ENCODE results near the gene ITFG2.
"Not testable (repeated sequence)": the region's sequence is repeated elsewhere in the genome, so short reads cannot be mapped to it uniquely, and the experiment has no call there.

ITFG2 gene

DNA sequence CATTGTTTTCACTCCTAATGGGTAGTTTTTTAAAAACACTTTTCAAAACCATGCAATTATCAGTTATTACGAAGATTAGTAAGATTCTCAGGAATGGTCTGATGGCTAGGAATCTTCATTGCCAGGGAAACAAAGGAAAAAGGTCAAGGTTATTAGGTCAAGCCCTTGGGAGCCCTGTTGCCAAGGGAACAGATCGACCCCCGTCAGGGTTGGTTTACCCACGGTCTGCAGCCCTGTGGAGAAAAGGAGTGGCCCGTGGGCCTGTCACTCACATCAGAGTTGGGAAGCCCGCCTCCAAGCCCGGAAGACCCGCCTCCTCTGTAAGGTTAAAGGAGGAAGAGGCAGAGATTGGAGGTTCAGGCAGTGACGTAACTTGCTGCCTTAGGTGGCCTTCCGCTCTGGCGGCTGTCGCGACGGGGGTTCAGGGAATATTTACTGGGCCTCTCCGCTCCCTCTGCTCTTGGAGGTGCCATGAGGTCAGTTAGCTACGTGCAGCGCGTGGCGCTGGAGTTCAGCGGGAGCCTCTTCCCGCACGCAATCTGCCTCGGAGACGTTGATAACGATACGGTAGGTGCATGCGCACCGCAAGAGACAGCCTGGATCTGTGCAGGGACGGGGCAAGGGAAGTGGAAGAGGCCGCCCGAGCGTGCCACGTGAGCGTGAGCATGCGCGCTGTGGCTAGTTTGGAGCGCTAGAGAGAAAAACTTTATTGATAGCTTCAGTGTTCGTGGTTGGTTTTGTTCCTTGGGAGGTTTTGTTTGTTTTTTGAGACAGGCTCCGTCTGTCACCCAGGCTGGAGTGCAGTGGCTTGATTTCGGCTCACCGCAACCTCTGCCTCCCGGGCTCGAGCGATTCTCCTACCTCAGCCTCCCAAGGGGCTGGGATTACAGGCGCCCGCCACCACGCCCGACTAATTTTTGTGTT lies at the start of gene ITFG2:
Gene ITFG2 (plus strand): TSS at position 379 of the 924 bp plus-strand sequence. CDS start 93 bp downstream, at position 472.
- DNase-seq, result peak; percentile 99

DNA sequence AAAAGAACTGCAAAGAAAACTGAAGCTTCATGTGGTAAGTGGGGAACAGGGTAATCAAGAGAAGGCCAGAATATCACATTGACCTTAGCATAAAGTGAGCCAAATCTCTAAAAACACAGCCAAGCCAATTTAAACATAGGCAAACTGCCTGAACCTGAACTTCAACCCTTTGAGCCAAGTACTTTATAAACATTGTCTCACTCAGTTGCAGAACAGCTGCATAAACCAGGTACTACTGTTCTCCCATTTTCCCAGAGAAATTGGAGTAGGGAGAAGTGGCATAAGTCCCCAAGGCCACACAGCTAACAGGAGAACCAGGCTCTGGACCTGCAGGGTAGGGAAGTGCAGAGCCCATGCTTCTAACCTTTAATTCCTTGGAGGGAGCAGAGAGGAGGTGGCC lies 48.1 kb upstream of the ITFG2 start:
- no peak for DNase-seq

DNA sequence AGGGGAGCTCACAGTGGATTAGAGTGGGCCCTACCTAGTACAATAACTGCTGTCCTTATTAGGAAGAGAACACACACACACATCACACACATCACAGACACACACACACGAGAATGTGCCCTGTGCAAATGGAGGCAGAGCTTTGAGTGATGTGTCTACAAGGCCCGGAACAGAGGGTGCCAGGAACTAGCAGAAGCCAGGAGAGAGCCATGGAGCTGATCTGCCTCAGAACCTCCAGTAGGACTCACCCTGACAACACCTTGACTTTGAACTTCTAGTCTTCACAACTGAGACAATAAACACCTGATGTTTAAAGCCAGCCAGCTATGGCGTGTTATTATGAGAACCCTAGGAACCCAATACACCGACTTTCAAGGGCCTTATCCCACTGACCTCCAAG lies 47.4 kb upstream of the ITFG2 start:
- no peak for DNase-seq

DNA sequence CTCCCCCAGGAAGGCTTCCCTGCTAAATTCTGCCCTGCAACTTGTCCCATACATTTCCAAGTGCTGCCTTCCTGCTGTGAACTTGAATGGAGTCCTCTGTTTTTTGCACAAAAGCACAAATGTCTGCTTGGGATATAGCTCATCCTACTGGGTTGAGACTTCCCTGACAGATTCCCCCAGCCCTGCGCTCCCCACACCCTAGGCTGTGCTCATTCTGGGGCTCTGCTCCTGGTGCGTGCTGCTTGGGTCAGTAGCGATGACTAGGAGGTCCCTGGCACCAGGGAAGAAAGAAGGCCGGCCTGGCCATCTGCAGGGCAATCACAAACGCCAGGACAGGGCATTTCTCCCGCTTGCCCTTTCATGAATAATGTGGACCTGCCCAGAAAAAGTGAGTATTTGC lies 46.9 kb upstream of the ITFG2 start:
- no peak for DNase-seq

DNA sequence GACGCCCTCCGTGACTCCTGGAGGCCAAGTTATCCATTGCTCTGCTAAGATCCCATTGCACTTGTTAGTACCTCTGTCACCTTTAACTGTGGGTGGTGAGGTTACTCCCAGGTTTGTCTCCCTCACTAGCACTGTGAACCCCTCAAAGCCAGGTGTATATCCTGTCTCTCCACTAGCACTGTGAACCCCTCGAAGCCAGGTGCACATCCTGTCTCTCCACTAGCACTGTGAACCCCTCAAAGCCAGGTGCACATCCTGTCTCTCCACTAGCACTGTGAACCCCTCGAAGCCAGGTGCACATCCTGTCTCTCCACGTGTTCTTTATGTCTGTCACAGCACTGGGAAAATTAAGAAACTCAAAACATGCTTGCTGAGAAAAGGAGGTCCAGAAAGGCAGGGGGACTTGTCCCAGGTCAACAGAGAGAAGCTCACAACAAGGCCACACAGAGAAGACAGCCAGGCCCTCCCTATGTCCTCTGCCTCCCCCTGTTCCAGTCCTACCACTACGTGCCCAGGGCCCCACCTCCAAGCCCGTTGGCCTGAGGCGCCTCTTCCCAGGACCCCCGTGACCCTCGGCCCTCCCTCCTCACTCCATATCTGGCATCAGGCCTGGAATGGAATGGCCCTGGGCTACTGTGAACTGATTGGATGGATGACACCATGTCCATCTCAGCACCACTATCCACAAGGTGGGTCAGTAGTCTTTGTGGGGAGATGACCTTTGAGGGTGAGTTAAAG lies 44.1 kb upstream of the ITFG2 start:
- no peak for DNase-seq

DNA sequence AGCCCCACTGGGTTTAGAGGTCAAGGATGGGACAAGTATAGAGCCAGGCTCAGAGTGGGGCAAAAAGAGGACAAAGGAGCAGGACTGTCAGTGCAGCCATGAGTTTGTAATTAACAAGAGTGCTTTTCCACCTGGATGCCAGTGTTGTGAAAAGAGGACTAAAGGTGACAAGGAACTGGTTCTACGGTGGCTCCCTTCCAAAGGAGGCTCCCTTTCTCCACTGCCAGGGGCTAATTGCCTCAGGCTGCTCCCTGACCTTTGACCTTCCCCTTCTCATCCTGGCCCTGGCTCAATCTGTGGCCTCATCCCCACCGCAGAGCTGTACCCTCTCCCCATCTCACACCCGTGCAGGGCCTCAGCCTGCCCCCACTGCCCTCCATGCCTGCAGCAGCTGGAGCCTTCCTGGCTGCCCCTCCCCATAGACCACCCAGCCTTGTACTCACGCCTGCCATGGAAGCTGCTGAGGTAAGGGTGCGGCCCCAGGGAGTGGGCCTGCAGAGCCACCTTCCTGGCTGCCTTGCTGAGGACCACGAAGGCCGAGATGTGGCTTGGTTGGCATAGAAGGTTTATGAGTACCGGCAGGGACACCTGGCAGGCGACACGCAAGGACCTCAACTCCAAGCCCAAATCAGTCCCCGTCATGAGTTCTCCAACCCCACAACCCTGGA lies 42.5 kb upstream of the ITFG2 start:
- DNase-seq, result no peak

DNA sequence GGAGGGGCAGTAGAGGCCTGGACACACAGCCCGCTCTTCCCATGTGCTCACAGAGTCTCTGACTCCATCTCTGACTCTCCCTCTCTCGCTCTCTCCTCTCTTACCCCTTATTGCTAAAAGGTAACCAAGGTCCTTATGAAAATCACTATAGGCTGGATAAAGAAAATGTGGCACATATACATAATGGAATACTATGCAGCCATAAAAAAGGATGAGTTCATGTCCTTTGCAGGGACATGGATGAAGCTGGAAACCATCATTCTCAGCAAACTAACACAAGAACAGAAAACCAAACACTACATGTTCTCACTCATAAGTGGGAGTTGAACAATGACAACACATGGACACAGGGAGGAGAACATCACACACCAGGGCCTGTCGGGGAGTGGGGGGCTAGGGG lies 41.9 kb upstream of the ITFG2 start:
- DNase-seq, result not testable (repeated sequence)

DNA sequence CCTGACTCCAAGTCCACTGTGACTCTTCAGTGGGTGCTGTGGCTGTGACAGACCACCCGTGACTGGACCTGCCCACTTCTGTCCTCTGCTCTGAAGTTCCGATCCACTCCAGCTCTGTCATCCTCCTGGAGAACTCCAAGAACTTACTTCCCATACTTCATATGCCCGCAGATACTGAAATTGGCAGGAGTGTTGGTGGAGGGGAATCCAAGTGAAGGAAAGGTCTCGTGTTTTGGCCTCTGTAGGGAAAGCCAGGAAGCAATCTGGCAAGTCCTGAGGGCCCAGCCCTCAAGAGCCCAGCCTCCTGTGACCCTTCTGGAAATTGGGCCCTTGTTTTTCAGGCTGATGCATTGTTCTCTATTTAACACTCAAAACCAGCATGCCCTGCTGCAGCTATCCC lies 40.1 kb upstream of the ITFG2 start:
- no peak for DNase-seq

DNA sequence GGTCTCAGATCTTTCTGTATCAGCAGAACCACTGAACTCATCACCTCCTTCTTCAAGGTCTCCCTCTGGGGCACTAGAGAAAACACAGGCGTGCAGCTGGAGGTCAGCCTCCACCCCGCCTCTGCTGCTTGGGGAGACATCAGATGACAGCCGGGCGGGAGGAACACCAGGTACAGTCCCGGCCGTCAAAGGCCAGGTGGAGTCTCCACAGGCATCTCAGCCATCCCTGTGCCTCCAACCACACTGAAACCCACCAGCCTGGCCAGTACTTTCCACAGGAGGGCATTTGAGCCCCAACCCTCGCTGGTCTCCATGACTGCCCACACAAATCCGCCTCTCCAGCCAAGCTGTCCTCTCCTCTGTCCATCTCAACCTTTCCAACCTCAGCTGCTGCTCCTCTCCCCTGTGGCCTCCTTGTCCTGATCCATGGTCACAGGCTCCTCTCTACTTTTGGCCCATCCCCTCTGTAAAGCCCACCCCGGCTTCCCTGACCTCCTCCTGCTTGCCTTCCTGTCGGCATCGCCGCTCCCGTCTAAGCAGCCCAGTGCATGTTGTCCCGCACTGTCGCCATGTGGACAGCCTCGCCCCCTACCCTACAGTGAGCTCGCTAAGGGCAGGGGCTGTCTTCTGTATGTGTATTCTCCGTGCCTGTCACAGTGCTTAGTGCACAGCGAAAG lies 39.1 kb upstream of the ITFG2 start:
- no peak for DNase-seq

DNA sequence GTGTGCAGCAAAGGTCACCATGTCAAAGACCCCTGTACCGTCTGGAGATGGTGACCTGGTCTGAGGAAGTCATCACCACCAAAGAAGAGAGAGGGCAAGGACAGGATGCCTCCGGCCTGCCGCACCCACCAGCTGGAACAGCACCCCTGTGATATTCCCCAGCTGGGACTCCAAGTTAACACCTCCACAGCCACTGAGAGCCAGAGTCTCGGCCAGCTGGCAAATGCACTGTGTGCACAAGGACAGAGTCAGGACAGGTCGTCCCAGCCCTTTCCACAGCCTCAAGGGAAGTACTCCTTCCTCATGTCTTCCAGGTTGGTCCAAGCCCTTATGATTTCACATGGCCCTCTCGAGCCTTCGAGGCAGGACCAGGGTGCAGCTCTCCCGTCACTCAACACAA lies 37.0 kb upstream of the ITFG2 start:
- DNase-seq, result no peak

DNA sequence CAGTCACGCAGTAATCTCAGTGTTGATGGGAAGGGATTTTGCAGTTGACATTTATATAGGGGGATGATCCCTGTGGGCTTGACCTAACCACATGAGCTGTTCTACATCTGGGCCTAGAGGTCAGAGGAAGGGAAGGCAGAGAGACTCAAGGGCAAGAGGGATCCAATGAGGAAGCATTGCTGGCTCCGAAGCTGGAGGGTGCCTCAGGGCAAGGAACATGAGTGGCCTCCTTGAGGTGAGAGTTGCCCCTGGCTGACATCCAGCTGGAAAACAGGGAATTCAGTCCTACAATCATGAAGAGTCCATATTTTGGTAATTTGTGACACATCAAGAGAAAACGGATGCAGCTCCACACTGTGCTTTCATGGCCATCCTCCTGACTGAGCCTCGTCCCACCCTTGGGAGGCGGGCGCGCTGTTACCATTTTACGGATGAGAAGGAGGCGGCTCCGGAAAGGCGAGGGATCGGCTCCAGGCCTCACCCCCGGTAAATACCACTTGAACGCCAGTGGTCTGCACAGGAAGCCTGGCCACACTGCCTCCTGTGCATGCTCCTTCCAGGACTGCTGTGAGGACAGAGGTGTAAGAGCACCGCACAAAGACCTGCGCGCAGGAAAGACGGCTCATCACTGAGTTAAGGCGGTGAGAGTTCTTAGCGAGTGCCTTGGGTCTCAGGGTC lies 36.2 kb upstream of the ITFG2 start:
- no peak for DNase-seq

DNA sequence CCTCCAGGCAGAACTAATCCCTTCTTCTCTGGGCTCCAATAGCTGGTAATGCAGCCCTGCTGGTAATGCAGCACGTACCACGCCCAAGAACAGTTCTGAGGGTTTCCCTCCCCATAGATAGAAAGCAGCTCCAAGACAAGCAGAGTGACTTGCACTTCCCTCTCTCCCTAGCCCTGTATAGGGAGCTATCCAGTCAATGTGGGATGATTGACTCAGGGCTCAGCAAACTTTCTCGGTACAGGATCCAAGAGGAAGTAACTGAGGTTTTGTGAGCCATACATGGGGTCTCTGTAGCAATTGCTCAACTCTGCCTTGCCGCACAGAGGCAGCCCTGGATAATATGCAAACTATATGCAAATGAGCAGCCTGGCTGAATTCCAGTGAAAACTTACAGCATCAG lies 33.2 kb upstream of the ITFG2 start:
- DNase-seq, result peak; percentile 98

DNA sequence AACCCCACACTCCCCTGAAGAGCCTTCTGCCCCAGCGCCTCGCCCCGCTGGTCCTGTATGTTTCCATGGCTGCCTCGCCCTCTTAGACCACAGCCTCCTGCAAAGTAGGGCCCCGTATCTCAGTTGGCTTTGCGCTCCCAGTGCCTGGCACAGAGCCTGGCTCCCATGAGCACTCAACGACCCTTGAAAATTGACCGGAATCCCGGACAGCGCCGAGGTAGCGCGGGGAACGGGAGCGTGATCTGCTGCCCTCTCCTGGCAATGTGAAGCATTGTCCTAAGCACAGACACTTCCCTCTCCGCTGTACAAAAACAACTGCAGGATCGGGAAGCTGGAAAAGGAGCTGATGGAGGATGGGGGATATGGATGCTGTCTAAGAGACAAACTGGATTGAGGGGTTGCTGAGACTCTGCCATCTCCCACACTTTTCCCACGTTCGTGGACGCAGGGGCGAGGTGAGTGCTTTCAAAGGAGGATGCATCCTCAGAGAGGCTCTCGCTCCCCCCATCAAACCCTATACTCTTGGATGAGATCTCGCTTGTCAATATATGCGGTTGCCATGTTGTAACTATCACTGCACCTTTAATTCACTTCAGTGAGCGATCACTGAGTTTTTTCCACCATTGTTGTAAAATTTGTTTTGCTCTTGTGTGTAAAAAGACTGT lies 28.4 kb upstream of the ITFG2 start:
- peak; percentile 47 for DNase-seq

DNA sequence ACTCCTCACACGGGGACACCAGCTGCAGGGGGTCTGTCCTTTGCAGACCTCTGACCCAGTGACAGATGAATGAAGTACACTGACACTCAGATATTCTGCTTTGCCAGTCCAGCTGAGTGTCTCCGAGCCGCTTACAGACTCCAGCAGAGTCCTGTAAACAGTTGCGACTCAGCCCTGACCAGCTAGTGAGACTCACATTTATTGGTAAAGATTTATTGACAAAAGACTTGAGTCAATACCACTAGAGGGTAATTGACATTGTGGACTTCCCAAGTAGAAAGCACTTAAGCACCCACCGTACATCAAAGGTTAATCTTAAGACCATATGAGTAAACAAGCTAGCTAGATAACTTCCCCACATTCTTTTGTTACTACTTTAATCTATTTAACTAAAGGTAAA lies 27.5 kb upstream of the ITFG2 start:
- DNase-seq, result no peak

DNA sequence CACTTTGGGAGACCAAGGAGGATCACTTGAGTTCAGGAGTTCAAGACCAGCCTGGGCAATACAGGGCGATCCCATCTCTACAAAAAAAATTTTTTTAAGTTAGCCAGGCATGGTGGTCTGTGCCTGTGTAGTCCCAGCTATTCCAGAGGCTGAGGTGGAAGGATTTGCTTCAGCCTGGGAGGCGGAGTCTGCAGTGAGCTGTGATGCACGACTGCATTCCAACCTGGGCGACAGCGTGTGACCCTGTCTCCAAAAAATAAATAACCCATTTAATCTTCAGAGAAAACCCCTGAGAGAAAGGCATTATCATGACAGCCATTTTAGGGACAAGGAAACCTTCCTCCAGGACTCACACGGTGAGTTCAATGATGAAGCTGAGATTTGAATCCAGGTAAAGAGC lies 21.4 kb upstream of the ITFG2 start:
- no peak for DNase-seq

DNA sequence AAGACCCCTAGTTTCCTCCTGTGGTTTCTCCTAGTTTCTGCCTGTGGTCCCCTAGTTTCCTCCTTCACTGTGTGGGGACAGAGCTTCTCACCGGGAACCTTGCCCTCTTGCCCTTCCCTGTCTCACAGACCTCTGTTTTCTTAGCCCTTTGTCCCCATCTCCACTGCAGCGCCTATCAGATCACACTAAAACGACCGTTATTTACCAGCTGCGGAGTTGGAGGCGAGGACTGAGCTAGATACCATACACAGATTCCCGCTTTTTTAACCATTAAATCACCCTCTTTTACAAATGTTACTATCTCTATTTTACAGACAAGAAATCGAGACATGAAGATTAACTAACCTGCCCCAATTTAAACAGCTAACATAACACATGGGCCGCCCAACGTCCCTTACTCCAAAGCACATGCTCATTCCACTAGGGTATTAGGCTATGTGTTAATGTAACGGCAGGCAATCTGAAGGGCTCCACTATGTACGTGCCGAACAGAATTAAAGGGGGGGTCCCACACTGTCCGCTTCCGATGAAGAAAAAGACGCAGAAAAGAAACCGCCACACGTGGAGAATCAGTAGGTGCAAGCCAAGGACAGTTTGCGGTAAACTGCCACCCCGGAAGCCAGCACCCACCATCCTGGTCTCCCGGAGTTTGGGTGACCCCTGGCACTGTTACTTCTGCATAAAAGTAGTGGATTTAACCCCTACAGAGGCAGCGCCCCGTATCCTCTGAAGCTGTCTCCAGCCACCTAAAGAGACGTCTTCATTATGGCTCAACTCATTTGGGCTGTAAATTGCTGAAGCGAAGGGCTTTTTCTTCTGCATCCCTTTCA lies 19.6 kb upstream of the ITFG2 start:
- DNase-seq, result no peak

DNA sequence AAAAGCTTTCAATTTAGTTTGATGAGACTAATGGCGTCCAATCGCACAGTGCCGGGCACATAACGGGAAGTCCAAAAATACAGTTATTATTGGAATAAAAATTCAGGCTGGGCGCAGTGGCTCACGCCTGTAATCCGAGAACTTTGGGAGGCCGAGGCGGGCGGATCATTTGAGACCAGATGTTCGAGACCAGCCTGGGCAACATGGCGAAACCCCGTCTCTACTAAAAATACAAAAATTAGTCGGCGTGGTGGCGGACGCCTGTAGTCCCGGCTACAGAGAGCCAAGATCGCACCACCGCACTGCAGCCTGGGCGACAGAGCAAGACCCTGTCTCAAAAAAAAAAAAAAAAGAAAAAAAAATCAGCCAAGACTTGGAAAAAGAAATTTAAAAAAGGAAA lies 18.9 kb upstream of the ITFG2 start:
- DNase-seq, result no peak

DNA sequence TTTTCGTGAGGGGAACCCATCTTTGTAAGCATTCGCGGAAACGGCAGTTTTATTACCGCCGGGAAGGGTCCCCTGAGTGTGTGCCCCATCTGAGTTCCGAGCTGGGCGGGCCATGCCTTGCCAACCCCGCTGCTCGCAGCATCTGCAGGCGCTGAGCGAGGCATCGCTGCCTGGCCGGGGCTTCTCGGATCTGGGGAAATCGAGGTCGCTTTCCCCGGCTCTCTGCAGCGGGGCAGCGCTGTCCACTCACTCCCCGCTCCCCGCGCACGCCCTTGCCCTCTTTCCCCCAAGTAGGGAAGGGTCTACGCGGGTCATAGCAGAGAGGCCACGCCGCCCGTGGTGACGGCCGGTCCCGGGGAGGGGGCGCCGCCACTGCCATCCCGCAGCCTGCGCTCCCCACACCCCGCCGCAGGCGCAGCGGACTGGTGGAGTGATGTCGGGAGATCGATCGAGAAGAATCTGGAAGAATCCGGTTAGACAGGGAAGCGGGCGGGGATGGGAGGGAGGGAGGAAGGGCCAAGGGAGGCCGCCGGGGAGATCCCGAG lies 18.2 kb upstream of the ITFG2 start:
- no peak for DNase-seq

DNA sequence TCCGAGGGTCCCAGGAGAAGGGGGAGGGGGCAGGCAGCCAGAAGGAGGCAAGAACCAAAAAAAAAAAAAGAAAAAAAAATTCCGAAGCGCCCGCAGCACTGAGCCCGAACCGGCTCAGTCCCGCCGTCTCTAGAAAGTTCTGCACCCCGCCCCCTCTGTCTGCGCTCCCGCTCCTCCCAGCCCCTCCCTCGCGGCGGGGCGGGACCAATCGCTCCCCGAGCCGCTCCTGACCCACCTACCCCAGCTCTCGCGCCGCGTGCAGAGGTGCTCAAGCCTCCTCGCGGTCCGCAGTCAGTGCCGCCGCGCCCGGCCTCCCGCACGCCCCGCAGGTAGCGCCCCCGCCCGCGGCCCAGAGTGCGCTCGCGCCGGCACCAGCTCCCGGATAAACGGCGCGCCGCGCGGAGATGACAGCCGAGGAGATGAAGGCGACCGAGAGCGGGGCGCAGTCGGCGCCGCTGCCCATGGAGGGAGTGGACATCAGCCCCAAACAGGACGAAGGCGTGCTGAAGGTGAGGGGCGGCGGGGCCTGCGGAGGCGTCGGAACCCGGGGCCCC lies 17.7 kb upstream of the ITFG2 start, which contains the start of gene FKBP4:
Gene FKBP4 (plus strand): TSS at position 235 of the 554 bp plus-strand sequence. CDS start 170 bp downstream, at position 405.
- DNase-seq, result peak; percentile 55

Data from NCI-H526 treated with DMSO at 0.1 percent for 48 hours (cell line).